Measurements from ENCODE around the gene PMEPA1.

- TF ChIP-seq CTCF (IDR thresholded peaks at IDR 0.05) = no peak
- TF ChIP-seq POLR2A (IDR thresholded peaks at IDR 0.05) = no peak
Measured at GRCh38 chr20:57652606-57653545, 56.9 kb downstream of the PMEPA1 start.

Measured in Peyer's patch (tissue), 4 donors.